ENCODE measurements around the gene FAM118A. TPM values are rescaled to one million over a fixed set of nuclear protein-coding genes. Genes with fewer than 3 reads are reported as not detected.

Gene FAM118A
- total and polyA plus RNA-seq, 2 of the 8 experiments (the other 6 are each of a cell fraction or from before 2014, with no cell fraction given), result 8.5 to 18.6 TPM

- peak; percentile 36 to 69; a peak in 2 of 4 replicates for TF ChIP-seq SIN3A (conservative IDR thresholded peaks at IDR 0.05 in 1 of 2, IDR thresholded peaks at IDR 0.05 in 1 of 2; ENCODE audit: low read depth in 1 of 2, low read length in 2 of 2)
- TF ChIP-seq SP1 (IDR thresholded peaks at IDR 0.05; ENCODE audit: low read depth, low read length), result peak; percentile 65; the same call in 1 of the 2 replicates
- peak; percentile 12; the same call in 1 of the 2 replicates for TF ChIP-seq PHF8 (conservative IDR thresholded peaks at IDR 0.05; ENCODE audit: low read depth, low read length)
- peak; percentile 84 to 91 for TF ChIP-seq RAD21 (IDR thresholded peaks at IDR 0.05 in 1 of 2, conservative IDR thresholded peaks at IDR 0.05 in 1 of 2; ENCODE audit: low read depth in 2 of 2, low read length in 2 of 2)
These were observed 40.5 kb upstream of the FAM118A start (continued) for GRCh38 chr22:45268958-45269844.
